Stimulated activated naive CD4-positive, alpha-beta T cell treated with Interleukin-2 at 50 U/mL for 16 hours (primary cell): ENCODE results near the gene GAS2L2.
"Not testable (repeated sequence)": the region's sequence is repeated elsewhere in the genome, so short reads cannot be mapped to it uniquely, and the experiment has no call there.

ENCODE experiments used
- DNase-seq: peaks from one replicate; lab custom pipeline; 2025; lab: John Stamatoyannopoulos, UW

The GAS2L2 gene

GRCh38 chr17:35773129-35773528, 20.1 kb upstream of the GAS2L2 start:
- no peak for DNase-seq

- DNase-seq = no peak
These were observed 17.0 kb upstream of the GAS2L2 start for GRCh38 chr17:35769895-35770486.

- no peak for DNase-seq
These were observed 15.8 kb upstream of the GAS2L2 start for GRCh38 chr17:35768797-35769196.

GRCh38 chr17:35766903-35767510, 14.0 kb upstream of the GAS2L2 start:
- no peak for DNase-seq

GRCh38 chr17:35766489-35766877, 13.4 kb upstream of the GAS2L2 start:
- DNase-seq = no peak

- no peak for DNase-seq
These were observed 12.9 kb upstream of the GAS2L2 start for GRCh38 chr17:35765756-35766488.

GRCh38 chr17:35765086-35765710, 12.2 kb upstream of the GAS2L2 start:
- no peak for DNase-seq

GRCh38 chr17:35764123-35764991, 11.3 kb upstream of the GAS2L2 start:
- DNase-seq = peak; percentile 82

- no peak for DNase-seq
These were observed 10.7 kb upstream of the GAS2L2 start for GRCh38 chr17:35763767-35764122.

GRCh38 chr17:35761601-35762000, 8.6 kb upstream of the GAS2L2 start:
- no peak for DNase-seq

GRCh38 chr17:35760587-35760986, 7.5 kb upstream of the GAS2L2 start, which contains the start of gene C17orf50:
C17orf50 (plus strand) TSS chr17:35760887; CDS start chr17:35760942, 55 bp downstream.
- DNase-seq = no peak

GRCh38 chr17:35757243-35757642, 4.2 kb upstream of the GAS2L2 start:
- DNase-seq = no peak

GRCh38 chr17:35752471-35752870, 568 bp downstream of the GAS2L2 start:
- no peak for DNase-seq

- not testable (repeated sequence) for DNase-seq
These were observed 1.5 kb downstream of the GAS2L2 start for GRCh38 chr17:35751541-35751940.

GRCh38 chr17:35750526-35751395, 2.3 kb downstream of the GAS2L2 start:
- DNase-seq = no peak

GRCh38 chr17:35749560-35750412, 3.3 kb downstream of the GAS2L2 start:
- DNase-seq = no peak

GRCh38 chr17:35748979-35749378, 4.1 kb downstream of the GAS2L2 start:
- DNase-seq = no peak

- no peak for DNase-seq
These were observed 4.6 kb downstream of the GAS2L2 start for GRCh38 chr17:35748341-35748841.

- DNase-seq = peak; percentile 62
These were observed 5.5 kb downstream of the GAS2L2 start for GRCh38 chr17:35747540-35748017.
